OCI-LY1 (cell line): ENCODE results near the gene ACADL.

Source experiments
- EZH2 ChIP-seq: fragments of 200-600 bp; sonication (generic), shearing (Covaris generic); IDR thresholded peaks from 2 replicates; pipeline ENCODE4 v1.8.0; 2017; ENCODE audit warnings: borderline replicate concordance, mixed run types, mild to moderate bottlenecking, antibody characterized with exemption, low read length, moderate library complexity, mixed read lengths
- TF ChIP-seq, protein P1 (sequence below): fragments of 200-600 bp; sonication (generic), shearing (Covaris generic); IDR thresholded peaks from 2 replicates; pipeline ENCODE4 v1.5.1; 2017; ENCODE audit warnings: mild to moderate bottlenecking, antibody characterized with exemption, low read length, moderate library complexity, mixed read lengths

DNA sequence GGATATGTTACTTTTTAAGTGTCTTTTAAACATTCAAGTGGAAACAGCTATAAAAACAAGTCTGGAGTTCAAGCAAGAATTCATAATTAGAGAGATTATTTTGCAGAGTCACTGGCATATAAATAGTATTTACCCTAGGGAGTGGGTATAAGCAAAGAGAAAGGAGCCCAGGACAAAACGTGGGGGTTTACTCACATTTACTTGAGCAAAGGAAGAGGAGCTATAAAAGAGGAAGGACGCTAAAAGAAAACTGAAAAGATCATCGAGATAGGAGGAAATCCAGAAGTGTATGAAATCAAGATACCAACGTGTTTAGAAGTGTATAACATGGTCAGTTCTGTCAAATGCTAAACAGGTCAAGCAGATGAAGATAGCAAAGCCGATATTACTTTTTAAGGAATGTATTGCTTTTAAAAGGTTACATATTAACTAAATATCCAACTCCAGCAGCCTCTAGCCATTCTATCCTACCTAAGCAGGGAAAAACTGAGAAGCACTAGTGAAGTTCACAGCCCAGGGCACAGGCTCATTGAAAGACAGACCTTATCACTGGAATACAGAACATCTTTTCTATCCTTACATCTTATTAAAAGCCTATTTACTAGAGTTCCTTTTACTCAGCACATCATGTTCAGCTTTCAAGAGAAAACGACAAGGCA lies 62.7 kb downstream of the ACADL start:
- no peak for TF ChIP-seq EZH2
- TF ChIP-seq, protein P1, sequence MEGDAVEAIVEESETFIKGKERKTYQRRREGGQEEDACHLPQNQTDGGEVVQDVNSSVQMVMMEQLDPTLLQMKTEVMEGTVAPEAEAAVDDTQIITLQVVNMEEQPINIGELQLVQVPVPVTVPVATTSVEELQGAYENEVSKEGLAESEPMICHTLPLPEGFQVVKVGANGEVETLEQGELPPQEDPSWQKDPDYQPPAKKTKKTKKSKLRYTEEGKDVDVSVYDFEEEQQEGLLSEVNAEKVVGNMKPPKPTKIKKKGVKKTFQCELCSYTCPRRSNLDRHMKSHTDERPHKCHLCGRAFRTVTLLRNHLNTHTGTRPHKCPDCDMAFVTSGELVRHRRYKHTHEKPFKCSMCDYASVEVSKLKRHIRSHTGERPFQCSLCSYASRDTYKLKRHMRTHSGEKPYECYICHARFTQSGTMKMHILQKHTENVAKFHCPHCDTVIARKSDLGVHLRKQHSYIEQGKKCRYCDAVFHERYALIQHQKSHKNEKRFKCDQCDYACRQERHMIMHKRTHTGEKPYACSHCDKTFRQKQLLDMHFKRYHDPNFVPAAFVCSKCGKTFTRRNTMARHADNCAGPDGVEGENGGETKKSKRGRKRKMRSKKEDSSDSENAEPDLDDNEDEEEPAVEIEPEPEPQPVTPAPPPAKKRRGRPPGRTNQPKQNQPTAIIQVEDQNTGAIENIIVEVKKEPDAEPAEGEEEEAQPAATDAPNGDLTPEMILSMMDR = no peak
